HG03135 (cell line): Measurements from ENCODE around the gene AK3.
"Not testable (repeated sequence)": the region's sequence is repeated elsewhere in the genome, so short reads cannot be mapped to it uniquely, and the experiment has no call there.

Source experiments
- ATAC-seq: cut with Tn5 transposase; IDR thresholded peaks from one replicate; pipeline ENCODE4 v1.9.1; 2021; ENCODE audit warnings: mild to moderate bottlenecking, moderate library complexity; ENCODE audit not compliant: unreplicated experiment

Gene AK3

DNA sequence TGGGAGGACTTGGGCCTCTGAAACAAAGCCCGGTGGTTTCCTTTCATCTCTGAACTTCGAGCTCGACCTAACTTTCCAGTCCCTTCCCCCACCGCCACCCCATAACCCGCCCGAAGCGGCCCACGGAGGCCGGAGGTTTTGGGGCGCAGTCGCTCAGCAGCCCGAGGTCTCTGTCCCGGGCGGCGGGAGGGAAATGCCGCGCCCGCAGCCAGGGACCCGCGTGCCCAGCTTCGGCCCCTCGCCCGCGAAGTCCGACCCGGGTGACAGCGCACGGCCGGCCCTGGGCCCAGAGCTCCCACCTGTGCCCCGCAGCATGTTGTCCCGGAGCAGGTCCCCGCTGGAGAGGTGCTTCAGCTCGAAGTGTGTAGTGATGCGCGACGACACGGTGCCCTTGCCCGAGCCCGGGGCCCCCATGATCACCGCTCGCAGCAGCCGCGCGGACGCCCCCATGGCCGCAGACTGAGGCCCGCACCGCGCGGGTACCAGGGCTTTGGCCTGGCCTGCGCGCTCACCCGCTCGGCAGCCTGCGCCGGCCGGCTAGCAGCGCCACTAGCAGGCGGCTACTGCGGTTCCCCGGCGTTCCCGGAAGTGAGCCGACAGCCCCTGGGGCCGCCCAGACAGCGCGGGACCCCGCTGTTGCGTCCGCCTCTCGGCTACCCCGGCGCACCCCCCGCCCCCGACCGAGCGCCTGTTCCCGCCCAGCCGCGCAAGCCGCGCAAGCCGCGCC, at the start of gene AK3:
Gene AK3, minus strand, starts transcription at position 565 of the 727 bp plus-strand sequence. Its CDS starts 115 bp downstream, at position 450.
- peak; percentile 83 for ATAC-seq

DNA sequence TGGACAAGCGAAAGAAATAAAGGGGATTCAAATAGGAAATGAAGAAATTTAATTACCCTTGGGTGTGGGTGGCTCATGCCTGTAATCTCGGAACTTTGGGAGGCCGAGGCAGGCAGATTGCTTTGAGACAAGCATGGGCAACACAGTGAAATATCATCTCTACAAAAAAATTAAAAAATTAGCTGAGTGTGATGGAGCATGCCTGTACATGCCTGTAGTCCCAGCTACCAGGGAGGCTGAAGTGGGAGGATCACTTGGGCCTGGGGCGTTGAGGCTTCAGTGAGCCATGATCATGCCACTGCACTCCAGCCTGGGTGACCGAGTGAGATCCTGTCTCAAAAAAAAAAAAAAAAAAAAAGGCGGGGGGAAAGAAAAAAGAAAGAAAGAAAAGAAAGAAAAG, 47.7 kb upstream of the AK3 start:
- no peak for ATAC-seq

DNA sequence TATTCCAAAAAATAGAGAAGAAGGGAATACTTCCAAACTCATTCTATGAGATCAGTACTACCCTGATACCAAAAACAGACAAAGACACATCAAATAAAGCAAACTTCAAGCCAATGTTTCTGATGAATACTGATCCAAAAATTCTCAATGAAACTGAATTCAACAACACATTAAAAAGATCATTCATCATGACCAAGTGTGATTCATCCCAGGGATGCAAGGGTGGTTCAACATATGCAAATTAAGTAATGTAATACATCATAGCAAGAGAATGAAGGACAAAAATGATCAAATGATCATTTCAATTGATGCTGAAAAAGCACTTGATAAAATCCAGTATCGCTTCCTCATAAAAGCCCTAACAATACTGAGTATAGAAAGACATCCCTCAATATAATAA, 46.9 kb upstream of the AK3 start:
- no peak for ATAC-seq

DNA sequence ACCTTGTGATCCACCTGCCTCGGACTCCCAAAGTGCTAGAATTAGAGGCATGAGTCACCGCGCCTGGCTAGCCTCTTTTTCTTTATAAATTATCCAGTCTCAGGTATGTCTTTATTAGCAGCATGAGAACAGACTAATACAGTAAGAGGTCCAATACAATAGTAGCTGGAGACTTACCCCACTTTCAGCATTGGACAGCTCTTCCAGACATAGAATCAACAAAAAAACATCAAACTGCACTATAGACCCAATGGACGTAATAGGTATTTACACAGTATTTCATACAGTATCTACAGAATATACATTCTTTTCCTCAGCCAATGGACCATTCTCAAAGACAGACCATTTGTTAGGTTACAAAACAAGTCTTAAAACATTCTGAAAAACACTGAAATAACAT, 45.6 kb upstream of the AK3 start:
- no peak for ATAC-seq

DNA sequence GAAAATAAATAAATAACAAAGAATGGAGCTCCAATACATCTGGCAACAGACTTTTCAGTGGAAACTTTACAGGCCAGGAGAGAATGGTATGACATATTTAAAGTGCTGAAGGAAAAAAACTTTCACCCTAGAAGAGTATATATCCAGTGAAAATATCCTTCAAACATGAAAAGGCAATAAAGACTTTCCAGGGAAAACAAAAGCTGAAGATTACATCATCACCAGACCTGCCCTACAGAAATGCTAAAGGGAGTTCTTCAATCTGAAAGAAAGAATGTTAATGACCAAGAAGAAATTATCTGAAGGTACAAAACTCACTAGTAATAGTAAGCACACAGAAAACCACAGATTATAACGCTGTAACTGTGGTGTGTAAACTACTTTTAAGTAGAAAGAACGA, 43.4 kb upstream of the AK3 start:
- ATAC-seq = no peak

DNA sequence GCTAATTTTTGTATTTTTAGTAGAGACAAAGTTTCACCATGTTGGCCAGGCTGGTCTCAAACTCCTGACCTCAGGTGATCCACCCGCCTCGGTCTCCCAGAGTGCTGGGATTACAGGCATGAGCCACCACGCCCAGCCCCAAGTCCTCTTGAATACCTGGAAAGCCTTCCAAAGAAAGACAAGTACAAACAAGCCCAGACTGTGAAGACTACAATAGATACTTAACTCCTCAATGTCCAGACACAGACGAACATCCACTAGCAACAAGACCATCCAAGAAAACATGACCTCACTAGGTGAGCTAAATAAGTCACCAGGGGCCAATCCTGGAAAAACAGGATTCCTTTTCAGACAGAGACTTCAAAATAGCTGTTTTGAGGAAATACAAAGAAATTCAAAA, 42.2 kb upstream of the AK3 start:
- not testable (repeated sequence) for ATAC-seq

DNA sequence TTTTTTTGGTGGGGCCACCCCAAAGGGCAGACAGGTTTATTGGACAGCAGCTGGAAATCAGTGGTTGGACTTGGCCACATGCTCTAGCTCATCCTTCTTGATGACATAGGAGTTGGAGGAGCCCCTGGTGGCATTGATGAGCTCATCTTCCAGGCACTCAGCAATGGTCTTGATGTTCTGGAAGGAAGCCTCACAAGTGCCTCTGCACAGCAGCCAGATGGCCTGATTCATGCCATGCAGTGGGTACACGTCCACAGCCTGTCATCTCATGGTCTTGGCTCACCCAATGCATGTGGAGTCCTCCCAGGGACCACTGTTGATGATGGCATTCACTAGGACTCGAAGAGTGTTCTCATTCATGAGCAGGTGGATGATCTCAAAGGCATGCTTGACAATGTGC, 40.4 kb upstream of the AK3 start:
- ATAC-seq = no peak

DNA sequence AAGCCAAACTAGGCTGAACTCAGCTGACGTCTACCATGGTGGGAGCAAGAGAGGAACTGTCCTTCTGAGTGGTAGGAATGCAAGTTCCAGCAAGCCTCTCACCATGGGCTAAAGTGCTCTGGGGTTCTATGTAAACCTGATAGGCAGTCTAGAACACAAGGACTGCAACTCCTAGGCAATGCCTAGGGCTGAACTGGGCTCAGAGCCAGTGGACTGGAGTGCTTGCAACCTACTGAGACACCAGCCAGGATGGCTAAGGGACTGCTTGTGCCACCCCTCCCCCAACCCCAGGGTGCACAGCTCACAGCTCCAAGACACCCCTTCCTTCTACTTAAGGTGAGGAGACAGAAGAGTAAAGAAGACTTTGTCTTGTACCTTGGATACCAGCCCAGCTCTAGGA, 39.6 kb upstream of the AK3 start:
- ATAC-seq = no peak

DNA sequence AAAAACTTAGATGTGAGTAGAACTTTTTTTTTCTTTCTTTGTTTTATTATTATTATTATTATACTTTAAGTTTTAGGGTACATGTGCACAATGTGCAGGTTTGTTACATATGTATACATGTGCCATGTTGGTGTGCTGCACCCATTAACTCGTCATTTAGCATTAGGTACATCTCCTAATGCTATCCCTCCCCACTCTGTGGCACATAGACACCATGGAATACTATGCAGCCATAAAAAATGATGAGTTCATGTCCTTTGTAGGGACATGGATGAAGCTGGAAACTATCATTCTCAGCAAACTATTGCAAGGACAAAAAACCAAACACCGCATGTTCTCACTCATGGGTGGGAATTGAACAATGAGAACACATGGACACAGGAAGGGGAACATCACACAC, 34.0 kb upstream of the AK3 start:
- not testable (repeated sequence) for ATAC-seq

DNA sequence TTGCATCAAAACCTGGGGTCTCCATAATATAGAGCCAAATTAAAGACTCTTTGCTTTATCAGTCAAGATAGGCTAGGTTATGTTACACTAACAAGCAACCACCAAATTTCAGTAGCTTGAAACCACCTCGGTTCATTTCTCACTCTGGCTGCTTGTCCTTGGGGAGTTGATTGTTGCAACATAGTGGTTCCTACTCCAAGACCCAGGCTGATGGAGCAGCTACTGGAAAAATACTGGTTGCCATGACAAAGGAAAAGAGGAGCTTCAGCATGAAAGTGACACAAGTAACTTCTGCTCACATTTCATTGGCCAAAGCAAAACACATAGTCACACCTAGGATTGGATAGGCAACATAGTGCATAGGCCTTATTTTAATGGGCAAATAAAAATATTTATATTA, 33.2 kb upstream of the AK3 start:
- ATAC-seq = no peak

DNA sequence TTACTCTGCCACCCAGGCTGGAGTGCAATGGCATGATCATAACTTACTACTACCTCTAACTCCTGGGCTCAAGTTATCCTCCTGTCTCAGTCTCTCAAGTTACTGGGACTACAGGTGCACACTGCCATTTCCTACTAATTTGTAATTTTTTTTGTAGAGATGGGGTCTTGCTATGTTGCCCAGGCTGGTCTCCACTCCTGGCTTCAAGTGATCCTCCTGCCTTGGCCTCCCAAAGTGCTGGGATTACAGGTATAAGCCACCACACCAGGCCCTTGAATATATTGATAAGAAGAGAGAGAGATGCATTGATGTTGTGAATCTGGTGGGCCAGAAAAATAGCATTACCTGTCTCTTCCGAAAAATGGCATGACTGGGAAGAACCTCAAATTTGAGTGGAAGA, 30.8 kb upstream of the AK3 start:
- no peak for ATAC-seq

DNA sequence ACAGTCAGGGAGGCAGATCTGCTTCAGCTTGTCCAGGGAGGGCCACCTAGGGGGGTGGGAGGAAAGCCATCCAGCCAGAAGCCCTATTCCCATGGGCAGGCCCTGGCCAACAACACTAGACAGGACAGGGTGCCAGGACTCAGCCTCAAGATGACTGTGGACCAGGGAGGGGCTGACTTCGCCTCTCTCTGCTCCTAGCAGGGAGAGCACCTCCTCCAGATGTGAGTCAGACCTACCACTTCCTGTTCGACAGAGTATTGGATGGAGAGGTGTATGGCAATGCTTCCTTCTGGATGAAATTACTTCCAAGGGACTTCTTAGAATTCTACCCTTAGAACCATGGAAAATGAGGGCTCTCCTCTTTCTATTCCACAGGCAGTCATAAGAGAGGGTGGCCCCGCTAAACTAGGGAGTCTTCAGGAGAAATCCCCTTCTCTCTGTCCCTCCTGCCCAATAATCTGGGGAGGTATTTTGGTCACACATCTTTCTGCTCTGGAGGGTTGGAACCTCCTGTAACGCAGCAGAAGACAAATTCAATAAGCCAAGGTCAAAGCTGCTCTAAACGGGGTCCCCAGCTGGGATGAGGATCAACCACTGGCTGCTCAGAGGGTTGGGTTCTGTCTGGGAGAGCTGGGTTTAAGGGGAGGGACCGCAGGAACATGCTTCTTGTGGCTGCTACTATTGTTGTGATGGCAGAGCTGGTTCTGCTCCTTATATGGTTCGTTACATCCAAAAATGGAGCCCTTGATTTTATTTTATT, 28.5 kb upstream of the AK3 start:
- ATAC-seq = no peak

DNA sequence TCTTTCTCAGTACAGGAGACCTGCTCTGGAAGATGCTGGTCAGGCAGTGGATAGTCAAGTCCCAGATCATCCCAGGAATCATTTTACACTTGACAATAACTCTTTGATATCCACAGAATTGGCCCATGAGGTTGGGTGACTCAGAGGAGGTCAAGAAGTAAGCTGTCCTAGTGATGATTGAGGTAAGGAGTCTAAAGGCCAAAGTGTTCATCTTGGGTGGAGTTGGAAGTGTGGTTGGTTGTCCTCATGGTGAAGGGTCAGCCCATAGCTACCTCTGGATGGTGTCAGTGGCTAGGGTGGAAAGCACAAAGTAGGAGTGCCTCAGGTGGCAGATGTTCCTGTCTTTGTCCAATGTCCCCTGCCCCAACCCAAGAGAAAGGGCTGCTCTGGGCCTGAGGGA, 27.7 kb upstream of the AK3 start:
- no peak for ATAC-seq

DNA sequence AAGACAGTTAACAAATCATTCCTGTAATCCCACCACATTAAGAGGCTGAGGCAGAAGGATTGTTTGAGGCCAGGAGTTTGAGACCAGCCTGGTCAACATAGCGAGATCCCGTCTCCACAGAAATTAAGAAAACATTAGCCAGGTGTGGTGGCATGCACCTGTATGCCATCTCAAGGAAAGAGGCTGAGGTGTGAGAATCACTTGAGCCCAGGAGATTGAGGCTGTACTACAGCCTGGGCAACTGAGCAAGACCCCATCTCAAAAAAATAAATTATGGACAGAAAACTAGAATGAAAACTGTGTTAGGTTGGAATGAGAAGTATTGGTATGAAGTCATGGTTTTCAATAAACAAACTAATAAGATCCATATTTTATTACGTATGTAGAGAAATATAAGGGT, 23.0 kb upstream of the AK3 start:
- ATAC-seq = no peak

DNA sequence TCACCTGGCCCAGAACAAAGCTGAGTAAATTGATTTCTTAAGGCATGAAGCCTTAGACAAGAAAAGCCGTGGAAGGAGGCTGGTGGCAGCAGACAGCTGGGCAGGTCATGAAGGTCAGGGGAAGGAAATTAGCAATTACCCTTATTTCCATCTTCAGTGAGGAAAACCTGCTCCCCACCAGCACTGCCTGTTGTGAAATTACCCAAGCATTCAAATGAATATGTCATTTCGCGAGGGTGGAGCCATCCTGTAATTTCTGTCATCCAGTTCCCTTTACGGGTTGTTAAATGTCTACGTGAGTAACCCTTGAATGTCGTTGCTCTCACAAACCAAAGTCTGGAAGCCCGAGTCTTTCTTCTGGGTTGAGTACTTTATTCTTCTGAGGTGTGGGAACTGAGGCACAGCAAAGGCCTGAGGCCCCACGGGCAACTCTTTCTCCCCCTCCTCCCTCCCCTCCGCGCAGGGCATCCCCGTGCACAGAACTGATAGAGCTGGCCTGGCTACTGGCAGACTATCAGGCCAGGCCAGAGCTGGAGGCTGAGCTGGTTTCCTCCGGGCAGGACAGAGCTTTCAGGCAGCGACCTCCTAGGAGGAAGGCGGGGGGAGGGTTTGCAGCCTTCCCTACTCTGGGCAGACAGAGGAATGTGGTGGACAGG, 22.0 kb upstream of the AK3 start:
- peak; percentile 9 for ATAC-seq

DNA sequence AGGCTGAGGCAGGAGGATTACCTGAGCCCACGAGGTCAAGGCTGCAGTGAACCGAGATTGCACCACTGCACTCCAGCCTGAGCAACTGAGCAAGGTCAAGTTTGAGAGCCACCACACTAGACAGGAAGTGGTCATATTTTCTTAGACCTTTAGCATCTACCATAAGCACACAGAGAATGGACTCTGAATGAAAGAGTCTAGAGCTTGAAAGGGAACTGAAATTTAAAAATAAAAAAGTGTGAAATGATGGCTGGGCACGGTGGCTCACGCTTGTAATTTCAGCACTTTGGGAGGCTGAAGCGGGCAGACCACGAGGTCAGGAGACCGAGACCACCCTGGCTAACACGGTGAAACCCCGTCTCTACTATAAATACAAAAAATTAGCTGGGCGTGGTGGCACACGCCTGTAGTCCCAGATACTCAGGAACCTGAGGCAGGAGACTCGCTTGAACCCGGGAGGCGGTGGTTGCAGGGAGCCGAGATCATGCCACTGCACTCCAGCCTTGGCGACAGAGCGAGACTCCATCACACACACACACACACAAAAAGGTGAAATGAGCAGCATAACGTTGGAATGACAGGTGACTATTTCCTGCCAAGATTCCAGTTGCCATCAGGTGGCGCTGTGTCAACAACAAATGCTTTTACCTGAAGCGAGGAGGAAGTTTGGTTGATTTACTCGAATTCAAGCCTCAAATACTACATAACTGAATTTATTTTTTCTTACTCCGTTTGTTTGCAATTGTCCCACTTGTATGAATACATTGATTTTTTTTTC, 21.3 kb upstream of the AK3 start:
- peak; percentile 76 for ATAC-seq

DNA sequence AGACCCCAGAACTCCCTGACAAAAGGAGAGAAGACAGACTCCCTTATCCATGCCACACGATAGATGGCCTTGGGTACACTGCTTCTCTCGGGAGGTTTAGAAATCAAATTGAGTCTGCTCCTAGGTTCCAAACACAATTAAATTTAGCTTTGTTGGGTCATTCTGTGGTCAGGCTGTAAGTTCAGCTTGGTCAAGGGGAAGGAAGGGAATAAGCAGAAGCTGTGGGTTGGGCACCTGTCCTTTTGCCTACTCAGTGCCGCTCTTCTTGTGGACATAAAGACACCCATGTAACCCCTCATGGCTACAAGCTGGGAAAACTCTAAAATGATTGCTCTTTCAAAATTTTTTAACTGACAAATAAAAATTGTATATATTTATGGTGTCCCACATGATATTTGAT, 19.1 kb upstream of the AK3 start:
- ATAC-seq = no peak

DNA sequence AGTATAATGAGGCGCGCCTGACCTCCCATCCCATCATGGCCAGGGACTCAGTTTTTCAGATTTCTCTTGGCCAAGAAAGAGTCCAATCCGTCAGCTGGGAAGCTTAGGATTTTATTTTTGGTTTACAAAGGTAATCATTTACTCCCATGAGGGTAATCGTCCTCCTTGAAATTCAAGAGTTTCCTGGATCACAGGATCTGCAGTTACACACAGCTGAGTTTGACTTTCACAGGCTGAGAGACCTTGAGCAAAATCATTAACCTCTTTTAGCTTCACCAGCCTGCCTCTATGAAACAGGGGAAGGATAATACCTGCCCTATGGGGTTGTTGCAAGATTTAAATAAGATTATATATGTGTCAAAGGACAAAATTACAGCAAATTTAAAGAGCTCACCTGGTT, 15.4 kb upstream of the AK3 start:
- no peak for ATAC-seq

DNA sequence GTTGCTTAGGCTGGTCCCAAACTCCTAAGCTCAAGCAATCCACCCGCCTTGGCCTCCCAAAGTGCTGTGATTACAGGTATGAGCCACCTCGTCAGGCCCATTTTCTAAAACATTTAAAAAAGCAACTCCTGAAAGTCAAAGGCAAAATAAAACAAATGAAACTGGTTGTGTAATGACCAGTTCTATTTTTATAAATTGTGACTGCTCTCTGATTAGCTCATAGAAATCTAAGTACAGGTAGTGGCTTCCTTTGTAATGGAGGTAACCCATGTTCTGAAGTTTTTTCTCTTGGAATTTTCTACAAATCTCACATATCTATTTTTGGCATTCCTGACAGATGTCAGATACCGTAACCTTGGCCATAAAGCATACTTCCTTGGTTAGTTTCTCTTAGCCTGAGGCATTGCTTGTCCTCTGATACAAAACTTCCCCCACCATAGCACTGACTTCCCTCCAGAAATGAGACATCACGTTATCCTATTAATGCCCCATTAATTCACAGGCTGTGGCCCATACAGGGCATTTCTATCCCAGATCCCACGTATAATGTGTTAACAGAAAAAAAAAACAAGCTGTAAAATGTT, 14.1 kb upstream of the AK3 start:
- no peak for ATAC-seq

DNA sequence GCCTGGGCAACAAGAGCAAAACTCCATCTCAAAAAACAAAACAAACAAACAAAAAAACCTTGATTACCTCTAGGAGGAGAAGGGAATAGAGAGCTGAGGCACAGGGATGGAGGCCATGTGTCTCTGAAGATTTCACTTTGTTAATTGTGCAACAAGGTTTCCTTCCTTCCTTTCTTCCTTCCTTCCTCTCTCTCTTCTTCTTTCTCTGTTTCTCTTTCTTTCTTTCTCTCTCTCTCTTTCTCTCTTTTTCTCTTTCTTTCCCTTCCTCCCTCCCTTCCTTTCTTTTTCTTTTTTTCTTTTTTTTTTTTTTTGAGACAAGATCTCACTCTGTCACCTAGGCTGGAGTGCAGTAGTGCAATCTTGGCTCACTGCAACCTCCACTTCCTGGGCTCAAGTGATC, 13.5 kb upstream of the AK3 start:
- not testable (repeated sequence) for ATAC-seq
